Urinary bladder (tissue), 4 donors: Measurements from ENCODE around the gene MAGED4B. TPM values are rescaled to one million over a fixed set of nuclear protein-coding genes. Genes with fewer than 3 reads are reported as not detected.
"Not testable (repeated sequence)": the region's sequence is repeated elsewhere in the genome, so short reads cannot be mapped to it uniquely, and the experiment has no call there.

ENCODE experiments used
- DNase-seq: peaks from one replicate; pipeline ENCODE4 v3.0.0-alpha.2; 2015; ENCODE audit errors: extremely low spot score
- H3K27ac ChIP-seq: one replicate; pipeline ENCODE4 v1.5.1; 2013; ENCODE audit warnings: low read depth, mild to moderate bottlenecking, moderate library complexity
- H3K36me3 ChIP-seq: one replicate; pipeline ENCODE4 v1.6.1; 2013; ENCODE audit warnings: mild to moderate bottlenecking, moderate library complexity; ENCODE audit not compliant: insufficient read depth
- H3K4me1 ChIP-seq: one replicate; pipeline ENCODE4 v1.6.1; 2013; ENCODE audit warnings: mild to moderate bottlenecking, moderate library complexity; ENCODE audit not compliant: insufficient read depth
- H3K4me3 ChIP-seq: one replicate; pipeline ENCODE4 v1.5.1; 2013; ENCODE audit warnings: low read depth, low read length
- WGBS: extraction: QIAGEN DNeasy Blood & Tissue Kit; methylation state at CpG from one replicate; pipeline ENCODE4 v1.1.7; 2013; 5-methylcytosine and 5-hydroxymethylcytosine counted together
- polyA plus RNA-seq: library from polyadenylated mRNA; stranded (reverse); fragments of 200-250 nt; gene quantifications from one replicate; pipeline ENCODE4 v1.2.3, GENCODE V29; 2013
- small RNA-seq: library from RNA; depleted of rRNA; stranded (forward); fragments of <200 nt; gene quantifications from one replicate; pipeline ENCODE3, GENCODE V24; 2014
- total RNA-seq: library from RNA; depleted of rRNA; stranded (reverse); fragments of >200 nt; gene quantifications from one replicate; pipeline ENCODE4 v1.2.3, GENCODE V29; 2014
- donor health status: healthy with polysubstance abuse.
- donor health status: healthy.

MAGED4B gene
- total RNA-seq = 33.6 TPM
- polyA plus RNA-seq = 2.7 TPM

GRCh38 chrX:52068666-52069640 is at the start of gene MAGED4B:
MAGED4B (minus strand) TSS chrX:52069183; CDS start chrX:52068172, 1,011 bp downstream.
- H3K4me1 ChIP-seq, H3K27ac ChIP-seq, H3K4me3 ChIP-seq, DNase-seq, H3K36me3 ChIP-seq: not testable (repeated sequence)
- WGBS = no CpG with 5 or more reads among the region's 56 CpGs

- DNase-seq = no peak
- no peaks in the 10 kb centered on the region for H3K36me3 ChIP-seq
- no peaks in the 10 kb centered on the region for H3K4me1 ChIP-seq
- no peak overlapping the region for H3K27ac ChIP-seq
- 48% methylated on average over 3 of the region's 3 CpGs for WGBS
- no peak overlapping the region for H3K4me3 ChIP-seq
Measured at GRCh38 chrX:52118262-52118661, 49.3 kb upstream of the MAGED4B start.

- Histone ChIP-seq H3K4me3 (no peak overlapping the region), H3K27ac (no peak overlapping the region), H3K36me3 (no peaks in the 10 kb centered on the region), H3K4me1 (no peaks in the 10 kb centered on the region)
- no peak for DNase-seq
- WGBS = 64% methylated on average over 4 of the region's 4 CpGs
Measured at GRCh38 chrX:52082578-52082977, 13.6 kb upstream of the MAGED4B start.

- Histone ChIP-seq H3K27ac (no peak overlapping the region), H3K4me1 (no peaks in the 10 kb centered on the region), H3K4me3 (no peak overlapping the region), H3K36me3 (no peaks in the 10 kb centered on the region)
- WGBS = 74% methylated on average over 1 of the region's 1 CpG
- DNase-seq = no peak
Measured at GRCh38 chrX:52078131-52078530, 9.1 kb upstream of the MAGED4B start.

- not testable (repeated sequence) for H3K4me1 ChIP-seq, DNase-seq, H3K27ac ChIP-seq, H3K4me3 ChIP-seq, H3K36me3 ChIP-seq
- no CpG with 5 or more reads among the region's 6 CpGs for WGBS
Measured at GRCh38 chrX:52042288-52042687, 26.7 kb downstream of the MAGED4B start.

GRCh38 chrX:52034211-52034610 is 34.8 kb downstream of the MAGED4B start:
- Histone ChIP-seq H3K27ac (no peak overlapping the region), H3K4me3 (no peak overlapping the region), H3K36me3 (no peaks in the 10 kb centered on the region), H3K4me1 (no peaks in the 10 kb centered on the region)
- DNase-seq = no peak
- WGBS = 64% methylated on average over 1 of the region's 1 CpG

GRCh38 chrX:52031371-52031770 is 37.6 kb downstream of the MAGED4B start:
- no peak for DNase-seq
- no peaks in the 10 kb centered on the region for H3K36me3 ChIP-seq
- no peak overlapping the region for H3K27ac ChIP-seq
- no peaks in the 10 kb centered on the region for H3K4me1 ChIP-seq
- WGBS = 53% methylated on average over 2 of the region's 2 CpGs
- no peak overlapping the region for H3K4me3 ChIP-seq

- WGBS = 24% methylated on average over 3 of the region's 3 CpGs
- Histone ChIP-seq H3K36me3 (no peaks in the 10 kb centered on the region), H3K27ac (no peak overlapping the region), H3K4me1 (no peaks in the 10 kb centered on the region), H3K4me3 (no peak overlapping the region)
- DNase-seq = no peak
Measured at GRCh38 chrX:52015794-52016193, 53.2 kb downstream of the MAGED4B start.

Small RNA genes within 50 kb of the gene (small RNA-seq; reads per million reads assigned to genes)
- gene SNORA11E = not detected

Other genes with a start within 250 kb of the MAGED4B start
- 131 TPM for gene MAGED1, start 175.6 kb downstream of the MAGED4B start, total RNA-seq
- 50.3 TPM for gene MAGED1, start 175.6 kb downstream of the MAGED4B start, polyA plus RNA-seq
- gene MAGED4, start 115.7 kb upstream of the MAGED4B start, total RNA-seq = 2.4 TPM
- gene MAGED4, start 115.7 kb upstream of the MAGED4B start, polyA plus RNA-seq = 9.3 TPM